Lower leg skin (tissue), 3 donors: ENCODE measurements around the gene DENND5A.

Experiments used
- POLR2A ChIP-seq, 2 donors: fragments of 450-650 bp; IDR thresholded peaks; one replicate each; pipeline ENCODE4 v1.6.1; 2016 to 2017; ENCODE audit warnings: antibody characterized with exemption in 2 of 2, mild to moderate bottlenecking in 1 of 2, moderate library complexity in 1 of 2
- TF ChIP-seq, protein P1 (sequence below), 3 donors: fragments of 450-650 bp; IDR thresholded peaks; one replicate each; pipeline ENCODE4 v1.5.1; 2016; ENCODE audit warnings: antibody characterized with exemption in 3 of 3, mild to moderate bottlenecking in 3 of 3, moderate library complexity in 2 of 3

DNA sequence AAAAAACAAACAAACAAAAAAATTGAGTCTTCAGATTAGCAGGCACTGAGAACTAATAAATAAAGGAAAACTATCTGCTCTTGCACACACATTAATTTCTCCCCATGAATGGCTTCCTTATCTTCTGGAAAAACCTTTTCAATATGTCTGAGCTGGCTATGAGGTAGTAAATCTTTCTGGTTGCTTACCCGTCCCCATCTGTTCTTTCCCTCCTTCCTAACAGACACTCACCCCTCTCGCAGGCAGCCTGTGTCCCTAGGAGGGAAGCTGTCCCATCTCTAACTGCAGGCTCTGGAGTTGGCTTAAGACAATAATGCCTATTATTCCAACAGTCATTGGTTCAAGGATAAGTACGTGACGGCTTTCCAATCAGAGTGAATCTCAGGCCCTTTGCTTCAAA, 165.5 kb downstream of the DENND5A start:
- TF ChIP-seq, protein P1, sequence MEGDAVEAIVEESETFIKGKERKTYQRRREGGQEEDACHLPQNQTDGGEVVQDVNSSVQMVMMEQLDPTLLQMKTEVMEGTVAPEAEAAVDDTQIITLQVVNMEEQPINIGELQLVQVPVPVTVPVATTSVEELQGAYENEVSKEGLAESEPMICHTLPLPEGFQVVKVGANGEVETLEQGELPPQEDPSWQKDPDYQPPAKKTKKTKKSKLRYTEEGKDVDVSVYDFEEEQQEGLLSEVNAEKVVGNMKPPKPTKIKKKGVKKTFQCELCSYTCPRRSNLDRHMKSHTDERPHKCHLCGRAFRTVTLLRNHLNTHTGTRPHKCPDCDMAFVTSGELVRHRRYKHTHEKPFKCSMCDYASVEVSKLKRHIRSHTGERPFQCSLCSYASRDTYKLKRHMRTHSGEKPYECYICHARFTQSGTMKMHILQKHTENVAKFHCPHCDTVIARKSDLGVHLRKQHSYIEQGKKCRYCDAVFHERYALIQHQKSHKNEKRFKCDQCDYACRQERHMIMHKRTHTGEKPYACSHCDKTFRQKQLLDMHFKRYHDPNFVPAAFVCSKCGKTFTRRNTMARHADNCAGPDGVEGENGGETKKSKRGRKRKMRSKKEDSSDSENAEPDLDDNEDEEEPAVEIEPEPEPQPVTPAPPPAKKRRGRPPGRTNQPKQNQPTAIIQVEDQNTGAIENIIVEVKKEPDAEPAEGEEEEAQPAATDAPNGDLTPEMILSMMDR (IDR thresholded peaks at IDR 0.05) = no peak
- no peak for TF ChIP-seq POLR2A (IDR thresholded peaks at IDR 0.05)
